Prostate gland (tissue), 2 donors: Measurements from ENCODE around the gene KDM4C.

Experiments
- POLR2A ChIP-seq: fragments of 450-650 bp; IDR thresholded peaks from one replicate; pipeline ENCODE4 v1.6.1; 2016; ENCODE audit warnings: antibody characterized with exemption, mild to moderate bottlenecking
- POLR2AphosphoS5 ChIP-seq: sonication (generic); formaldehyde crosslinking; IDR thresholded peaks from one replicate; pipeline ENCODE4 v1.6.1; 2017; ENCODE audit warnings: antibody characterized with exemption
- TF ChIP-seq, protein P1 (sequence below), 4 experiments: fragments of 200-600 bp in 2 of 4; fragments of 450-650 bp in 2 of 4; sonication (generic) in 2 of 4; IDR thresholded peaks; 1 replicate in 3 of 4; 2 replicates in 1 of 4; pipeline ENCODE4 v1.5.1; 2016 to 2019; ENCODE audit warnings: antibody characterized with exemption in 4 of 4, mild to moderate bottlenecking in 2 of 4, moderate library complexity in 2 of 4

DNA sequence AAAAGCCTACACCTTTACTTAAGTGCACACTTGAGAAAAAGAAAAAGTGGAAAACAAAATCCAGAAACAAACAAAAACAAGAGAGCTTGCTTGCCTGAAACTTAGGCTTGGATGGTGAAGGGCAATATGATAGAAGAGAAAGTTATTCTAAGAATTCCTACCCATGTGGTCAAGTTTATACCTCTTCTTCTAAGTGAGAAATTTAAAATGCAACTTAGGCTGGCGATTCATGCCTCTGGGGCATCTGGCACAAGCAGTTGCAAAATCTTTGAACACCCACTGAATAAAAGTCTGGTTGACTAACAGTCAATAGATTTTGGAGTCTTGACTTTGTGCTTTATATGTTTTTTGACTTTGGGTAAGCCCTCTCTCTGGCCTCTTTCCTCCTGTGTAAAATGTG lies 239.6 kb downstream of the KDM4C start:
- TF ChIP-seq, protein P1, sequence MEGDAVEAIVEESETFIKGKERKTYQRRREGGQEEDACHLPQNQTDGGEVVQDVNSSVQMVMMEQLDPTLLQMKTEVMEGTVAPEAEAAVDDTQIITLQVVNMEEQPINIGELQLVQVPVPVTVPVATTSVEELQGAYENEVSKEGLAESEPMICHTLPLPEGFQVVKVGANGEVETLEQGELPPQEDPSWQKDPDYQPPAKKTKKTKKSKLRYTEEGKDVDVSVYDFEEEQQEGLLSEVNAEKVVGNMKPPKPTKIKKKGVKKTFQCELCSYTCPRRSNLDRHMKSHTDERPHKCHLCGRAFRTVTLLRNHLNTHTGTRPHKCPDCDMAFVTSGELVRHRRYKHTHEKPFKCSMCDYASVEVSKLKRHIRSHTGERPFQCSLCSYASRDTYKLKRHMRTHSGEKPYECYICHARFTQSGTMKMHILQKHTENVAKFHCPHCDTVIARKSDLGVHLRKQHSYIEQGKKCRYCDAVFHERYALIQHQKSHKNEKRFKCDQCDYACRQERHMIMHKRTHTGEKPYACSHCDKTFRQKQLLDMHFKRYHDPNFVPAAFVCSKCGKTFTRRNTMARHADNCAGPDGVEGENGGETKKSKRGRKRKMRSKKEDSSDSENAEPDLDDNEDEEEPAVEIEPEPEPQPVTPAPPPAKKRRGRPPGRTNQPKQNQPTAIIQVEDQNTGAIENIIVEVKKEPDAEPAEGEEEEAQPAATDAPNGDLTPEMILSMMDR (IDR thresholded peaks at IDR 0.05), result no peak
- TF ChIP-seq POLR2AphosphoS5, result no peak
- no peak for TF ChIP-seq POLR2A
